OCI-LY3 (cell line): ENCODE measurements around the gene ARMC8.
A peak's percentile ranks its signal among the peaks of the same experiment; 100 is the strongest.

Source experiments
- H2AFZ ChIP-seq: fragments of 200-600, 300-600 bp; shearing (Covaris generic); 2 replicates; pipeline ENCODE4 v1.6.0; 2014; ENCODE audit warnings: antibody characterized with exemption, low read depth, low read length
- H3K27ac ChIP-seq: fragments of 200-600, 300-600 bp; sonication (generic); 2 replicates; pipeline ENCODE4 v1.5.1; 2014; ENCODE audit warnings: mild to moderate bottlenecking, low read length, moderate library complexity, mixed read lengths
- H3K27me3 ChIP-seq: fragments of 200-600, 300-600 bp; sonication (generic); 2 replicates; pipeline ENCODE4 v1.6.1; 2014; ENCODE audit warnings: low read depth, low read length, mixed read lengths
- H3K36me3 ChIP-seq: fragments of 200-600, 300-600 bp; sonication (generic); replicated peaks from 2 replicates; pipeline ENCODE3; 2014; ENCODE audit warnings: low read depth, low read length, mixed read lengths
- H3K4me1 ChIP-seq: fragments of 300-600, 200-600 bp; sonication (generic); 2 replicates; pipeline ENCODE4 v1.6.1; 2014; ENCODE audit warnings: low read length, mixed read lengths
- H3K4me2 ChIP-seq: fragments of 200-600, 300-600 bp; sonication (generic); 2 replicates; pipeline ENCODE4 v1.6.1; 2014; ENCODE audit warnings: low read length, mixed read lengths
- H3K4me3 ChIP-seq: fragments of 300-600, 200-600 bp; sonication (generic); 2 replicates; pipeline ENCODE4 v1.5.1; 2014; ENCODE audit warnings: antibody characterized with exemption, mild to moderate bottlenecking, low read length, moderate library complexity
- H3K79me2 ChIP-seq: fragments of 300-600, 200-600 bp; shearing (Covaris generic); 2 replicates; pipeline ENCODE4 v1.6.1; 2014; ENCODE audit warnings: mild to moderate bottlenecking, low read length, mixed read lengths
- H3K9ac ChIP-seq: fragments of 300-600, 200-600 bp; shearing (Covaris generic); 2 replicates; pipeline ENCODE4 v1.6.0; 2014; ENCODE audit warnings: mild to moderate bottlenecking, low read length, moderate library complexity
- H3K9me3 ChIP-seq: fragments of 200-600, 300-600 bp; shearing (Covaris generic); 2 replicates; pipeline ENCODE4 v1.6.1; 2014; ENCODE audit warnings: low read length, mixed read lengths; ENCODE audit not compliant: insufficient read depth
- H4K20me1 ChIP-seq: fragments of 200-600, 300-600 bp; sonication (generic); 2 replicates; pipeline ENCODE4 v1.6.1; 2016; ENCODE audit warnings: low read length, mixed read lengths; ENCODE audit not compliant: insufficient read depth
- EZH2phosphoT487 ChIP-seq: fragments of 200-600 bp; shearing (Covaris generic); IDR thresholded peaks from 2 replicates; pipeline ENCODE4 v1.6.1; 2018; ENCODE audit warnings: antibody characterized with exemption, mixed run types, low read depth
- TF ChIP-seq, protein P1 (sequence below): fragments of 200-600, 300-600 bp; sonication (generic); IDR thresholded peaks from 2 replicates; pipeline ENCODE4 v1.5.1; 2014; ENCODE audit warnings: antibody characterized with exemption, low read length, low read depth

ARMC8 gene

DNA sequence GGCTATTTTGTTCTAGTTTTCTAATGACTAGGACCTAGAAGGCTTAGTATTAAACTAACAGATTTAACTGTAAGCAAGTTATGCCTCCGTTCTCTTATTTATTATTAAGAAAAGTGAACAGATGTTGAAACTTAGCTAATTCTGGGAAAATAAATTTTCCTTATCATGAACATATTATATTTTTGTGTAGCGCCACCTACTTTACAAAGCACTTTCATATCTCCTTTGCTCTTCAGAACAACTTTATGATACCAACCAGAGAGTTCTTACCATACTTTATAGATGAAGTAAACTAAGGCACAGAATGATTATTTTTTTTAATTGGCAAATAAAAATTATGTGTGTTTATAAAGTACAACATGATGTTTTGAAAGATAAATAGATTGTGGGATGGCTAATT is 83.1 kb downstream of the ARMC8 start:
- H3K36me3 ChIP-seq, result peaks cover 22% of the 10 kb centered on the region
- TF ChIP-seq, protein P1, sequence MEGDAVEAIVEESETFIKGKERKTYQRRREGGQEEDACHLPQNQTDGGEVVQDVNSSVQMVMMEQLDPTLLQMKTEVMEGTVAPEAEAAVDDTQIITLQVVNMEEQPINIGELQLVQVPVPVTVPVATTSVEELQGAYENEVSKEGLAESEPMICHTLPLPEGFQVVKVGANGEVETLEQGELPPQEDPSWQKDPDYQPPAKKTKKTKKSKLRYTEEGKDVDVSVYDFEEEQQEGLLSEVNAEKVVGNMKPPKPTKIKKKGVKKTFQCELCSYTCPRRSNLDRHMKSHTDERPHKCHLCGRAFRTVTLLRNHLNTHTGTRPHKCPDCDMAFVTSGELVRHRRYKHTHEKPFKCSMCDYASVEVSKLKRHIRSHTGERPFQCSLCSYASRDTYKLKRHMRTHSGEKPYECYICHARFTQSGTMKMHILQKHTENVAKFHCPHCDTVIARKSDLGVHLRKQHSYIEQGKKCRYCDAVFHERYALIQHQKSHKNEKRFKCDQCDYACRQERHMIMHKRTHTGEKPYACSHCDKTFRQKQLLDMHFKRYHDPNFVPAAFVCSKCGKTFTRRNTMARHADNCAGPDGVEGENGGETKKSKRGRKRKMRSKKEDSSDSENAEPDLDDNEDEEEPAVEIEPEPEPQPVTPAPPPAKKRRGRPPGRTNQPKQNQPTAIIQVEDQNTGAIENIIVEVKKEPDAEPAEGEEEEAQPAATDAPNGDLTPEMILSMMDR, result peak; percentile 51
- TF ChIP-seq EZH2phosphoT487, result no peak
- 0 out of 2 replicates have a peak overlapping the region, but pooled peaks have one; percentile 5 for H3K4me2 ChIP-seq

DNA sequence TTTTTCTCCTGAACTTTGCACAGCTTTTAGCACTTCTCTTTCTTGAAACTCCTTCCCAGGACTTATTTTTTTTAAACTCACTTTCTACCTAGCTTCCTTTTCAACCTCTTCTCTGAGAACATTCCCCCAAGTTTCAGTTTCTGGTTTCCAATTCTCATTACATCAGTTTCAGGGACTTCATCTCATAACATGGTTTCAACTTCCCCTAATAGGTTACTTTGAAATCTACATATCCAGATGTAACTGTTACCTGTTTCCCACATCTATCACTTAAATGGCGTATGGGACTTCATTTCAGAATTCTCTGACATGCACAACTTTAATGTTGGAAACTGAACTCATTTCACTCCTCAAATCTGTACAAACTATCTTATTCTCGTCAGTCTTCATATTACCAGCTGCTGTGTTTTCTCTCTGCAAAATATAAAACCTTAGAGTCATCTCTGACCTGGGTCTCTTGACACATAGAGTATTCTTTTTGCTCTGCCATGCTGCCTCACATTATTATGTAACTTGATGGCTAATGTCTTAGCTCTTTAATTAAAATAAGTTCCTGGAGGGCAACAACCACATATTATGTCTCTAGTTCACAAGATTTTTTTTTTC is 84.2 kb downstream of the ARMC8 start:
- H3K79me2 ChIP-seq, result no peaks in the 10 kb centered on the region
- no peak overlapping the region for H3K9ac ChIP-seq
- H3K9me3 ChIP-seq, result no peaks in the 10 kb centered on the region
- H3K36me3 ChIP-seq, result peaks cover 24% of the 10 kb centered on the region
- 0 out of 2 replicates have a peak, but pooled peaks cover 4% of the 10 kb centered on the region for H4K20me1 ChIP-seq
- no peak for TF ChIP-seq EZH2phosphoT487
- TF ChIP-seq, protein P1, result no peak
- H3K4me1 ChIP-seq, result peaks cover 23% of the 10 kb centered on the region
- no peak overlapping the region for H2AFZ ChIP-seq
- H3K4me2 ChIP-seq, result peak overlapping the region; percentile 52
- H3K27ac ChIP-seq, result peak overlapping the region; percentile 60
- H3K4me3 ChIP-seq, result peak overlapping the region; percentile 23; the same call in 1 of the 2 replicates
- no peaks in the 10 kb centered on the region for H3K27me3 ChIP-seq

More for the DNA sequence above, 83.1 kb downstream of the ARMC8 start:
- no peak overlapping the region for H3K27ac ChIP-seq
- no peaks in the 10 kb centered on the region for H3K9me3 ChIP-seq
- H3K9ac ChIP-seq, result no peak overlapping the region
- no peaks in the 10 kb centered on the region for H3K27me3 ChIP-seq
- no peak overlapping the region for H2AFZ ChIP-seq
- H3K79me2 ChIP-seq, result no peaks in the 10 kb centered on the region
- H3K4me1 ChIP-seq, result peaks cover 23% of the 10 kb centered on the region
- H3K4me3 ChIP-seq, result no peak overlapping the region
- H4K20me1 ChIP-seq, result 0 out of 2 replicates have a peak, but pooled peaks cover 4% of the 10 kb centered on the region

DNA sequence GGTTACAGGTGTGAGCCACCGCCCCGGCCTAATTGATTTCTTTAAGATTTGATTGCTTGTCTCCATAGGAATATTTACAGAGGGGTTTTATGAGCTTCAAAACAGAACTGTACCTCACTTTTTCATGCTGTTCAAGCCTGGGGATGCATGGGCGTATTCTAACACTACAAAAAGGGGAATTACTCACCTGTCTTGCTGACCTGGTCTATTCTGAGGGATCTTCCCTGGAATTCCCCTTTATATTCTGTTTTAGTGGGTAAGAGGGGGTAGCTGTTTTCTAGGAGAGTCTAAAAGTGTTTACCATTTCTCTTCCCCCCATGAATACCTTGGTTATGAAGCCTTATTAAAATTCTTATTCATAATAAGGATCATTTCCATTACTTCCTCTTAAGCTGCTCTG is 94.5 kb downstream of the ARMC8 start:
- Histone ChIP-seq H3K4me2 (no peak overlapping the region), H3K4me1 (peaks cover 7% of the 10 kb centered on the region; the same call in 1 of the 2 replicates), H2AFZ (no peak overlapping the region), H3K79me2 (no peaks in the 10 kb centered on the region), H3K36me3 (peaks cover 12% of the 10 kb centered on the region), H3K4me3 (no peak overlapping the region), H3K27ac (no peak overlapping the region), H3K9me3 (no peaks in the 10 kb centered on the region), H4K20me1 (no peaks in the 10 kb centered on the region), H3K27me3 (no peaks in the 10 kb centered on the region), H3K9ac (no peak overlapping the region)
- TF ChIP-seq, protein P1, result no peak
- TF ChIP-seq EZH2phosphoT487, result no peak

DNA sequence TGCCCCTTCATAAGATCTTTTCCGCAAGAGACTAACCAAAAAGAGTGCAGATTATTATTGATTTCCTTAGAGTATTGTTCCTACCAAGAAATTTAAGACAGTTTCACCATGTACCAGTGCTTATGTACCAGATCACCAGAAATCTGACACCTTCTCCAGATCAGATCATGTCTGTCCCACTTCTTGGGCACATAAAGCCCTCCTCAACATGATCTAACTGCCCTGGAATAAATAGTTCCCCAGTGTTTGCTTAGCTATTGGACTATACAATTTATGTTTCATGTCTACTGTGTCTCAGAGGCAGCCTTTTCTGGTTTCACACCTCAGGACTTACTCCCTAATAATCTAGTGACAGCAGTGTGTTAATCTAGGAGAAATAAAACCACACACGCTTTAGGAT is 95.7 kb downstream of the ARMC8 start:
- Histone ChIP-seq H3K9ac (no peak overlapping the region), H3K27ac (no peak overlapping the region), H2AFZ (no peak overlapping the region), H3K4me3 (no peak overlapping the region), H3K36me3 (peaks cover 12% of the 10 kb centered on the region), H3K4me2 (no peak overlapping the region), H3K4me1 (peaks cover 7% of the 10 kb centered on the region; the same call in 1 of the 2 replicates), H3K27me3 (no peaks in the 10 kb centered on the region), H3K79me2 (no peaks in the 10 kb centered on the region), H3K9me3 (no peaks in the 10 kb centered on the region), H4K20me1 (no peaks in the 10 kb centered on the region)
- no peak for TF ChIP-seq EZH2phosphoT487
- TF ChIP-seq, protein P1, result no peak
